ENCODE results near the gene RAB11FIP5.

The RAB11FIP5 gene

DNA sequence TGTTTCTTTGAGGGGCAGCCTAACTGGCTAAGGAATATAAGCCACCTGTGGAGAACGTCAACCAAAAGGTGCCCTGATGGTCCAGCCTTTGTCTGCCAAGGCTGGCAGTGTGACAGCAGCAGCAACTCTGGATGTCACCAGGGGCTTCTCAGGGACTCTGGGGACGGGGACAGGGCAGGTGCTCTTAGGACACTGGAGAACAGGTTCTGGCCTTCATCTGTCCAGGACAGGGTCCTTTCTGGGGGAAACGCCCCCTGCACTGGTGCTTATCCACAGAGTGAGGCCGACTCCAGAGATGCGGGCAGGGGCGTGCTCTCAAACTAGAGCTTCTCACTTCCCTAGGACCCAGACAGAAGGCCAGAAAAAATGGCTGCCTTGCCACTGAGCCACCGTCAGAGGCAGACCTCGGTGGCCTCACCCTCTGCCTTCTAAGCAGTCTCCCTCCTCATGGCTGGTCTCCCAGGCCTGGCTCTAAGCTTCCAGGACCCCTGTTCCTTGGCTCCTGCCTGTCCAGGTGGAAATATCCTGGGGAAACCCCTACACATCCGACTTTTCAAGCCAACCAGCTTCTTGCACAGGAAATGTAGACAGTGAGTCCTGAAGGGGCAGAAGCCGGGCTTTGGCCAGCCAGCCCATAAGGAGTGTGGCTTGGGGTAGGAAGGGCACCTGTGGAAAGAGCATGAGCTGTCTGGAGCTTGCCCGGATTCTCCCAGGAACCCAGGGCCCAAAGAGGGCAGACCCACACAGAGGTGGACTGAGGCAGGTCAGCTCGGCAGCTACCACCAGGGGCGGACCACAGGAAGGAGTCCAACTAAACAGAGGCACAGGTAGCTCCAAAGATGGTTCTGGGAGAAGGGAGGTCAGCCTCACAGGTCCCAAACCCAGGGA, 30.0 kb downstream of the RAB11FIP5 start:
- no peak for DNase-seq

DNA sequence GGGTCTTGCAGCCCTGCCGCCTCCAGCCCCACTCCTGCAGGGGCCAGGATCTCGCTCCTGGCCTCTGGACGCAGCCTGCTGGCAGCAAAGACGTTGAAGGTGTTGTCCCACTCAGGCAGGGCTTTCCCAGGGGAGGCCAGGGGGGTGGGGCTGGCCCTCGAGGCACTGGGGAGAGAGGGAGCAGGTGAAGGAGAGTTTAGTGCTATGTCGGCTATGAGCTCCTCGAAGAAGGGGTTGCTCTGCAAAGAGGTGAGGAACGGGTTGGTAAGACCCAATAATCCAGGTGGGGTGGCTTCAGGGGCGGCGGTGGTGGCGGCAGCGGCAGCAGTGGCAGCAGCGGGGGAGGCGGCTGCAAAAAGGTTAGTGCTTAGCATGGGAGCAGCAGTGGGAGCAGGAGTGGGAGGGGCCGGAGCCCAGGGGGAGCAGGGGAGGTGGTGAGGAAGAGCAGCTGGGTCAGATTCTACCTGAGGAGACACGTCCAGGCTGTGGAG, 31.5 kb downstream of the RAB11FIP5 start:
- no peak for DNase-seq

DNA sequence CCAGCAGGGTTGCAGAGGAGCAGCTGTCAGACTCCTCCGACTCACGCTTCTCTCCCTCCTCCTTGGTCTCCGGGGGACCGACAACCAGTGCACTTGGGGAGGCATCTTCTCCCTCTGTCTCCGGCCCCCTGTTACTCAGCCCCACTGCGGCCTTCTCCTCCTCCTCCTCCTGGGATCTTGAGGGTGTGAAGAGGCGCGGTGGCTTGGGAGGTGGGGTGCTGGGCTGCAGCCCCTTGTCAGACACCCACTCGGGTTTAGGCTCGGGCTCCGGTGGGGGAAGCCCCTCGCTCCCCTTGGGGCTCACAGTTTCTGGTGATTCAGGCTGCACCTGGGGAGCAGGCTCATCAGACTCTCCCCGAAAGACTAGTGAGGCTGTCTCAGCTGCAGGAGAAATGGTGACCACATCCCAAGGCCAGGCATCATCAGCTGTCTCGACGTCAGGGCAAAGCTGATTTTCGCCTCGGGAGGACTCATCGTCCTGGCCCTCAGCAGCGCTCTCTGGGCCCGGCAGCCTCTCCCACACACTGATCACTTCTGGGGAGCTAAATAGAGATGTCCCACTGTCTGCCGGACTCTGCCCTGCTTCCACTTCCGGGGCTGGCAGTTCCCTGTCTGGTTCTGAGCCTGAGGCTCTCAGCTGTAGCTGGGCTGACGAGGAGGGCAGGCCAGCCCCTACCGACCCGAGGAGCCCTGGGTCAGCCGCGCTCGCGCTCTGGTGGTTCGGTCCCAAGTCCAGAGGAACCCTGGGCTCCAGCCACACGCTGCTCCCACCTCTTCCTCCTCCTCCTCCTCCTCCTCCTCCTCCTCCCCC, 32.2 kb downstream of the RAB11FIP5 start:
- DNase-seq: no peak

DNA sequence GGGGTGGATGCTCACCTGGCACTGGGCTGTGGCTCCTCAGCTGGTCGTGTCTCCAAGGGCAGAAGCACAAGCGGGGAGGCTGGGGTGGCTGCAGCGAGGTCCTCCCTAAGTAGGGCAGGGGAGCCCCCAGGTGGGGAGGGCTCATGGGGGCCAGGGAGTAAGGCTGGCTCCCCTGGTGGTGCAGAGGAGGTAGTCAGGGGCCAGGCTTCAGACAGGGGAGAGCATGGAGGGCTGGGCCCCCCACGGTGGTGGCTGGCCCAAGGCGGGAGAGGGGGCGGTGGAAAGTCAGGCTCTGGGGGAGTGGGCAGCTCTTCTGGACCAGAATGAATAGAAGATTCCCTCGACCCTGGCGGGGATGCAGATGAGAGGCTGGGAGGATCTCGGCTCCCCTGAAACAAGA, 33.1 kb downstream of the RAB11FIP5 start:
- DNase-seq: no peak

DNA sequence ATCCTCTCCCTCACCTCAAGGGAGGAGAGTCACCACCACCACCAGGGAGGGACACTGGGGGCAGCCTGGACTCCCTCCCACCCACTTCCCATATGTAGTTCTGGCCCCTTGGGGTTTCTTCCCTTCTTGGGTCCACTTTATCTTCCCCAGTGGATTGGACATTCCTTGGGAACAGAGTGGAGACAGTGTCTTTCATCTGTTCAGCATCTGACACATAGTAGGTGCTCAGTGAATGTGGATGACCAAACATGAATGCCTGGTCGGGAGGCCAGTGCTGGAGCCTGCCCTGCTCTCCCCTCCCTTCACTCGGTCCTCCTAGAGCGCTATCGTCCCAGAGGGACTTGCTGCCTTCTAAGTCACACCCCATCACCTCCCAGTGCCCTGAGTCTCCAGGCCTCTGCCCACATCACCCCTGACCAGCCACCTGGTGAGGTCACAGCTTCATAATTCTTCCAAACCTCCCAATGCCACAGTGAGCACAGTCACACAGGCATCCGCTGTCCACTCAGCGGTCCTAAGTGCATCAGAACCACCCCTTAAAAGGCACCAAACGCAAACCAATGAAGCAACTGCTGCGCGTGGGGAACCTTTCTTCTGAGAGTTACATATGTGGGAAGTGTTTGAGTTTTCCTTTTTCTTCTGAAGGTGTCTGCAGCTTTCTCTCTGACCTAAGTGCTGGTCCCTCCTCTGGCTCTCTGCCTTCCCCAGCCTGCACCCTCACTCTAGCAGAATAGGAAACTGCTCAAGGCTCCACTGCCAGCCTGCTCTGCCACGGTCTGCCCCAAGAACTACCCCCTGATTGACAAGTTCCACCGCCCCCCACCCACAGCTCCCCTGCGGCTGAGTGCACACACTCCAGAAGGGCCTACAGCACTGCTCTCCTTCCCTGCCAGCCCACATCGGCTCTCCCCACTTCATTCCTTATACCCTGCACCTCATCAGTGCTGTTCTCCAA, 34.0 kb downstream of the RAB11FIP5 start:
- no peak for DNase-seq

DNA sequence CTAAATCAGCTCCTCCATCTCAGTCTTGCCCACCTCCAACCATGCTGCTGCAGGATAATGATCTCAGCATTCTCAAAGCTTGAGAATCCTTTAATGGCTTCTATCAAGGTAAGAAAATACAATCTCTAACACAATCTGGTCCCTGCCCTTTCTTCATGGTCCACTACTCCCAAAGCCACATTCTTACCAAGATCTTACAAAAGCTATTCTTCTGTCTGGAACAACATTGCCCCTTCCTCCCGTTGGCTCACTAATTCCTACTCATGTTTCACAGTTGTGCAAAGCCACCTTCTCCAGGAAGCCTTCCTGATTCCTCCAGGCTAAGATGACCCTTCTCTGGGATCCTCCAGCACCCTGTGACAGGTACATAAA, 35.3 kb downstream of the RAB11FIP5 start:
- DNase-seq: no peak

DNA sequence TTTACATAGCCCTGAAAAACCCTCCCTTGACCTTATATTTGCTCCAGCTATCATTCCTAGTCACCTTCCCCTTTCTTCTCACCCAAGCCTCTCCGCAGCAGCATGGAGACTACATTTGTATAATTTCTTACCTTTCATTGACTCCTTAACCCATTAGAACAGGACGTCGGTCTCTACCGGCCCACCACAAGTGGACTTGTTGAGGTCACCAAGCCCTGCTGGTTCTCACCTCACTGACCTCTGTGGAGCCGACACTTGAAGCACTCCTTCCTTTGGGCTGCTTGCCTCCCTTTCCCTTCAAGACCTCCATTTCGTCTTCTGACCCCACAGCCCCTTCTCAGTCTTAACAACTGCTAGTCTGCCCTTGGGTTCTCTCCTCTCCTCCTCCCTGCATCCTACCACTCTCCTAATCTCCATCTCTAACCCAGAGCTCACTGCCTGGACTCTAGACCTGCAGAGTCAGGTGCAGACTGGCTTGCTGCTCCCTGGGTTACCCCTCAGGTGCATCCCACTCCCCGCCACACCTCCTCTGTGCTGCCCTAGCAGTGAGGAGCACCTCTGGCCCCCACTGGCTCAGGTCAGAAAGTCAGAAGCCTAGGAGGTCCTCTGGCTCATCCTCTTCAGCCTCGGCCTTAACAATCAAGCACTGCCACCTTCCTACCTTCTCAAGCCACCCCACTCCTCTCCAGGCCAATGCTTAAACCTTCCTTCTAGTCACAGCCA, 35.9 kb downstream of the RAB11FIP5 start:
- no peak for DNase-seq

DNA sequence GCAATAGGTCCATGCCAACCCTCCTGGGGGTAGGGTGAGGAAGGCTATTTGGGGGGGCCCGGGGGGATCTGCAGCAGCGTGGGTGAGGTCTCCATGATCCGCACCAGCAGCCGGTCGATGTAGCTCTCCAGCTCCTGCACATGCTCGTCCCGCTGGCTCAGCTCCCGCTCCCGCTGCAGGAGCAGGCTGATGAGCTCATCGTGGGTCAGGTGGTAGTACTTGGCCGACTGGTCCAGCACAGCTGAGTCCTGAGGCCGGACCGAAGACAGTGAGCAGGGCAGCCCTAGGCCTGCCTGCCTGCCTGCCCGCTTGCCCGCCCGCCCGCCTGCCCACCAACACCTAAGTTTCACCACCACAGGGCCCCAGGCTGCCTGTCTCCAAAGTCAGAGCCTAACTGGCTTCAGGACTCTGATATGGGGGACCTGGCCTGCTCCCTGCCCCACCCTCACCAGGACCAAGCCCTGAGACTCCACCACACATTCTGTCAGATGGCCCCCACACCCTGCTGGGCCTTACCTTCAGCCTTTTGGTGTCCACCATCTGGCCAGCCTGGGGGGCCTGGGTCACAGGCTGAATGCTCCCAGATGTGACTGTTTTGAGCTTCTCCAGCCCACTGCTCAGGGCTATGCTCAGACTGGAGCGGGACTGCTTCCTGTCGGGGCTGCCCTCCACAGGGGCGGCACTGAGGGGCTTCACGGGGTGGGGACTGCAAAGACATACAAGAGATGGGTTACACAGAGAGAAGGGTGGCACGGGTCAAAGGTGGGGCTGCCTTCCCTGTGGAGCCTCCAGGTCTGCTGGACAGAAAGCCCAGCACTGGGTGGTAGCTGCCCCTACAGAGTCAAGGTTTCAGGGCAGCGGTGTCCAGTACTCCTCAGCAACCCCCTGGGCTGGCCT, 37.0 kb downstream of the RAB11FIP5 start:
- DNase-seq: no peak

DNA sequence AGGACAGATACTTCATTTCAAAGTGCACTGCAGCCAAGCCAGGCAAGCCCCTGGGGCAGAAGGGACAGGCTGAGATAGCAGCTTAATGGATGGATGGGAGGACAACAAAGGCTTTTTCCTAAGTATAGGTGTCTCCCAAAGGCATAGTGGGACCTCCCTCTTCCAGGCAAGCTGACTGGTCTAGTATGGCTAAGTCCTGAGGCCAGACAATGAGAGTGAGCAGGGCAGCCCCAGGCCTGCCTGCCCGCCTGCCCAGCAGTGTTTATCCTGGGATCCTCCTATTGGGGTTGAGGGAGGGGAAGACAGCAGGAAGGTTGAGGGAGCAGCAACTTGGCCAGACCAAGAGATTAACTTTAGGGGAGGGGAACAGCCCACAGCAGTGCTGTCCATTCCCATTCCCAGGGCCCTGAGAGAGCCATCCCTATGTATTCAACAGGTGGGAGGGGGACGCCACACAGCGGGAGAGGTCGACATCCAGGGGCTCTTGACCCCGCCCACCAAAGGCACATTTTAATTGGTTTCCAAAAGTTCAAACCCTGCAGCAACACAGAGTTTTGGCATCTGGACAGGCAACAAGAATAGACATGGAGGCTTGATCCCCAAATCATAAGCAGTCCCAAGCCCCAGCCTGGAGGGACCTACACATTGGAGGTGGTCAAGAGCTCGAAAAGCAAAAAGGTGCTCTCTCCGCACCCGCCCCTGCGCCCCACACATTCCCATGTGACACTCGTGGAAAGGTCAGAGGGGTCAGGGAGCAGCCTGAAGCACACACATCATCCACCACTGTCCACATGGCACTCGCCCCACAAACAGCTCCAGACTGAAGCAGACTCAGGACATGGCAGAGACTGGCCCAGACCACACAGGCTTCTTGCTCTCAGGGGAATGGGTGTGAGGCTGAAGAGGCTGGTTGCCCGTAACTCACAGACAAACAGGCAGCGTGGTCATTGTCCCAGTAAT, 38.4 kb downstream of the RAB11FIP5 start:
- no peak for DNase-seq

DNA sequence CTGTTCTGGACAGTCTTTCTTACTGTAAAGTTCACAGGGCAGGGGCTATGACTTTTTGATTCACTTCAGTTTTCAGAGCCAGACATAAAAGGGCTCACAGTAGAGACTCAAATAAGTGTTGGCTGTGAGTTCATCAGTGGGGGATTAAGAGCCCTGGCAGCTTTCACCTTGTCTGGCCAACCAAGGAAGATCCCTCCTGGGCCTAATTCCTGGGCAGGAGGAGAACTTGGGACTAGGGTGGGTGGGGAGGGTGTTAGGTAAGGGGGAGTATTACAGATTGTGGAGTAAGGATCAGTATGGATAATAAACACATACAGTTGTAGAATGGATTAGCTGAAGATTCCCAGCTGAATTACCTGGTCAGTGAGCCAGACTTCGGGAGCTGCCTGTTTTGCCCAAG, 40.3 kb downstream of the RAB11FIP5 start:
- no peak for DNase-seq

DNA sequence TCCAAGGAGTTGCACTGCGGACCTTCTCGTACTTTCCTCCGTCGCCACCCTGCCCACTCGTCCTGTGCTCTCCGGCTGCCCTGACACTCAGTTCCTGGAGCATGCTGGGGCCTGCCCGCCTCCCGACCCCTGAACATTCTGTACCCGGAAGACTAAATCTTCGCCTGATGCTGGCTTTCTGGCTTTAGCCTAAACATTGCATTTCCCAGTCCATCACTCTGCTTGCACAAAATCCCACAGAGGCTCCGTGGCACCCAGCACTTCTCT, 40.7 kb downstream of the RAB11FIP5 start:
- no peak for DNase-seq

DNA sequence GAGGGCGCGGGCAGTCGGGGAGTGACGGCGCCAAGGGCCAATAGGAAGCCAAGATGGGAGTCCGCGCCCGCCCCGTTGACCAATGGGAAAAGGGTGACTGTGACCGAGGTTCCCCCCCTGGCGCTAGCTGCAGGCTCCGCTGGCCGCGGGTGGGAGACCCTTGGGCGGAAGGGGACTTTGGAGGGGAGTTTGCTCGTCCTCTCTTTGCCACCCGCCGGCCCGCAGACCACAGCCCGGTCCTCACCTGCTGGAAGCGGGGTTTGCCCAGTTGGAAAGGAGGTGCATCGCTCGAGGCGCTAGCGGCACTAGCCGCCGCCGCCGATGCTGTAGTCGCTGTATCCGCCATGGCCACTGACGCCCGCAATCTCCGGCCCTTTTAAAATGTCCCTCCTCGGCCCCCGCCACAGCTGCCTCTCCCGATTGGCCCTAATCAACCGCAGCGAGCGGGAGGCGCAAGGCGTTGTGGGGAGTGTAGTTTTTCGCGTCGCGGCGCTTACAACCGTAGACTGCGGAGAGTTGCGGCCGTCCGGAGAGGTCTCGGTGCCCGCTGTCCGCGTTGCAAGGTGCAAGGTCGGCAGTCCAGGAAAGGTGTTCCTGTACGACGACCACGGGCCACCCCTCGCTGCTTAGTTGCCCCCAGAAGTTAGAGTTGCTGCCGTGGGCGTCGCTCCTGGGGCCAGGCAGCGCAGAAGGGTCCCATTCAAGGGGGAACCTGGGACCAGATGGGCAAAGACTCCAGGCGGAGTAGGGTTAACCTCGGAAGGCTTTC, 41.2 kb downstream of the RAB11FIP5 start, which contains the start of gene SFXN5:
Gene SFXN5 (minus strand): TSS at position 353 of the 769 bp plus-strand sequence. CDS start 7 bp downstream, at position 346.
- DNase-seq: peak; percentile 88 to 93 (median 89)

DNA sequence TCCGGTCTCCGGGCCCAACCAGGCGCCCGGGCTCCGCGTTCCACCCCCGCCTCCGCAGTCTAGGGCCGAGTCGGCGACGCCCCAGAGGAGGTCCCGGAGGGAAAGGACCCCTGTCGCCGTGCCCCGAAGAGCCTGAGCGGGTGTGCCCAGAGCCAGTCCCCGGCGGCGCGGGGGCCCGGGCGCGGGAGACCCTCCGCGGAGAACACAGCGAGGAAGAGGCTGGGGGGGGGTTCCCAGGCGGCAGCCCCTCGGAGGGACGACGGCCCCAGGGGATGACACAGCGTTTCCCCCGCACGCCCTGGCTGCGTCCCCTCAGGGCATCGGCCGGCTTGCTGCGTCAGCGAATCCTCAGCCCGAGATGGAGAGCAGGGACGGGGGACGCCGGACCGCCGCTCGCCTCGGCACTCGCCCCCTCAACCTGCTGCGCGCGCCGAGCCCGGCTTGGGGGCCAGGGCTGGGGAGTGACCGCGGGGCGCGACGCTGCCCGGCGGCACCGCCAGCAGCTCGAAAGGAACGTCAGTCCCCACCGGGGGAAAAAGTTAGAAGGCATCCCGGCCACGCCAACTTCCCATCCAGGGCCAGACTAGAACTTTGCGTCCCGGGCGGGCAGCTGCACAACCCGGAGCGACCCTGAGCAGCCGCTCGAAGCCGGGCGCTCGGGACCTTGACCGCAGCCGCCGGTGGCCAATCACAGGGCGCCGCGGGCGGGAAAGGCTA, 41.9 kb downstream of the RAB11FIP5 start:
- peak in 3 of 5 donors; percentile 11 to 33 (median 23) for DNase-seq

DNA sequence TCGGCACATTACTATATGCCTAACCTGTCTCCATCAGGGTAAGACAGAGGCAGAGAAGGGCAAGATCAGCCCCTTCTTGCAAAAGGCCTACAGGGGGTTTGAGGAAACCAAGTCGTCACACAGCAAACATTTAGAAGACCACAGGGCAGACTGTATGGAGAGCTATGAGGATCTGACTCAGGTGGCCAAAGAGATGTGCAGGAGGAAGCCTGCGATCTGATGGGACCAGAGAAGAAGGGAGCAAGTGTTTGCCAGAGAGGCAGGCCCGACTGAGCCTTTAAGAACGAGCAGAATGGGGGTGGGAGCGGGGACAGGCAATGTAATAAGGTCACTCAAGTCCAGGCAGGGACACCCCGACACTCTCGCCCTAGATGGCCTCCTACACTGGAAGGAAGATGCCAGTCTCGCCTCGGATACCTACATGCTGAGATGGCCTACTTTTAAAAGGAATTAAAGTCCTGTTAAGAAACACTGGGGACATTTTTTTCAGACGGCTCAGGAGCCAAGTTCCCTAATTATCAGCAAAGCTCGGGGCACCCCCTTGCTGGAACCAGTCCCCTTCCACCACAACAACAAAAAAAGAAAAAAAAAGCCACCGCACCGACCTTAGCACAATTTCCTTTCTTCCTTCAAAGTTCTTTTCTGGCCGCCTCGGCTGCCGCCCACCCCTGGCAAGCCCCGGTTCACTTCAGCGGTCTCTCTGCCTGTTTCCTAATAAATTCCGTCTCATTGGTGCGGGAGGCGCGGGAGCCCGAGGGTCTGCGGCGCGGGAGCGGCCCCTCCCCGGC, 42.7 kb downstream of the RAB11FIP5 start:
- no peak for DNase-seq

DNA sequence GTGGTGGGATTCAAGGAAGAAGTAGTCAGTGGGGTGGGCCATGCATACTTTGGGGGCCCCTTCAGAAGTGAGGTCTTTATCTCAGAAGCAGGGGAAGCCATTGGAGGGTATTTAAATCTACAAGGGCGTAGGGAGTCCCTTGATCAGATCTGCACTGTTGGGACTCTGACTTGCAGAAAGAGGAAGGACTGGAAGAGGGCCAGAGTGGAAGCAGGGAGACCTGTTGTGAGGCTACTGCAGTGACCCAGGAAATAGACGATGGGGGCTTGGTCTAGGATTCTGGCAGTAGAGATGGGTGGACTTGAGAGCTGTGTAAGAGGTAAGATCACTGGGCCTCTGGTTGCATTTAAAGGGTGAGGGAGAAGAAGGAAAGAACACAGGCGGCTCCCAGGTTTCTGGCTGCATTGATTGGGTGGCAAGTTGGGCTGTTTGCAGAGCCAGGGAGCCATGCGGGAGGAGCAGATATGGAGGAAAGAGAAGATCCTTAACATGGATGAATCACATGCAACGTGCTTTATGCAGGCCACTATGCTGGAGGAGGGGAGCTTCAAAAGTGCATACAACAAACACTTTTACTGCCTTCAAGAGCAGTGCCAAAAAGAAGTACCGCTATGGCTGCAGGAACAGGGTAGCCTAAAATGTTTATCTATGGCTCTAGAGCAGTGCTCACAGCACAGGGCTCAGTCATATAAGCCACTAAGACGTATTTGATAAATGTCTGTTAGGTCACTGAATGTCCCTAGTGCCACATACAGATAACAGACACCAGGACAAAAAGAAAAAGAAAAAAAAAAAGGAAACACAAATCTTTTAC, 43.5 kb downstream of the RAB11FIP5 start:
- no peak for DNase-seq

DNA sequence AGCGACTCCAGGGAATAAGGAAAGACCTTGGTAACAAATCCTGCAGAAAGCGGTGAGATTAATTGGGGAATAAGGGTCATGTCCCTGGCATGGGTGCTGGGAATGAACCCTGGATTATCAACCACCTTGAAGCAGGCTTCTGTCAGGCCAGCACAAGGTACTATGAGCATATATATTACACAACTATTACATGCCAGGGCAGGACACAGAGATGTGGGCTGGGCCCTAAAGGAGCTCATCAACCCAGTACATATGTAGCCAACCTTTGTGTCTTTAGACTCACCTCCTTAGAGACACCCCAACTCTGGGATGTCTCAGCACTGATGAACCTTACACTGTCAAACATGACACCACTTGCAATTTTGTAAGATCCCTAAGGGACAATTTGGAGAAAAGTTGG, 44.6 kb downstream of the RAB11FIP5 start:
- DNase-seq: no peak
